Nephron progenitor cell (in vitro differentiated cells): ENCODE data around the gene IFNG-AS1.

Experiments
- DNase-seq: peaks from one replicate; pipeline ENCODE4 v3.0.0; 2021
- H3K27ac Mint-ChIP-seq: 2 replicates; pipeline ENCODE4 v1.8.0; 2021; ENCODE audit warnings: mild to moderate bottlenecking, moderate library complexity, mixed read lengths
- H3K27me3 Mint-ChIP-seq: 2 replicates; pipeline ENCODE4 v1.8.0; 2021; ENCODE audit warnings: mild to moderate bottlenecking, low read depth, mixed read lengths; ENCODE audit not compliant: poor library complexity
- H3K36me3 Mint-ChIP-seq: 2 replicates; pipeline ENCODE4 v1.8.0; 2021; ENCODE audit warnings: low read depth, mixed read lengths
- H3K4me1 Mint-ChIP-seq: 2 replicates; pipeline ENCODE4 v1.8.0; 2021; ENCODE audit warnings: mixed read lengths
- H3K4me3 Mint-ChIP-seq: 2 replicates; pipeline ENCODE4 v1.8.0; 2021; ENCODE audit warnings: mild to moderate bottlenecking, moderate library complexity, mixed read lengths
- H3K9me3 Mint-ChIP-seq: 2 replicates; pipeline ENCODE4 v1.8.0; 2021; ENCODE audit warnings: mild to moderate bottlenecking, moderate library complexity, mixed read lengths
- TF ChIP-seq, protein P1 (sequence below): fragments of 200-600 bp; sonication (generic); IDR thresholded peaks from 2 replicates; pipeline ENCODE4 v1.5.0; 2021; ENCODE audit warnings: antibody characterized with exemption

Gene IFNG-AS1

DNA sequence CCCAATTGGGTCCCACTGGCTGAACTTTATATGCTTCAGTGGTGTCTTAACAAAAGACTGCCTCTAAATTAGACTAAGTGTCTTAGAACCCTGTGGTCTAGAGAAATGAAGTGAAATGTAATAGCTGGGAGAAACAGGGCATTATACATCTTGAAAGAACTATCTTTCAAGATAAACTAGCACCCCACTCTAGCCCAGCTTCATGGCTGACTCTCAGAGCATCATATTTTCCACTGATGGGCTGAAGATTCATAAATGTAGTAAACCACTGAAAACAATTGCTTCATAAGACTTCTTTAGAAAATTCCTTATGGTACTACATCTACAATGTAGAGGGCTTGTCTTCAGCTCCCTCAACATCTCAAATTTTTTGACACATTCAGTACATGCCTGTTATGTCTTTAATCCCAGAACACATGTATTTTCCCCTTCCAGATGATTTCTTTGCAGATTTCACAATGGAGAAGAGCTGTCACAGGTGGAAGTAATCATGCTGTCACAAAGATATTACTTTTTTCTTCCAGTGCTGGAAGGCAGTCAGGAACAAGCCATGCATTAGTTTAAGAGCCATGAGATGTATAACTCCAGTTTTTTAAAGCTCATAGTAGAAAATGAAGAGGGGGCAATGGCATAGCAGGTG is 48.5 kb downstream of the IFNG-AS1 start:
- Mint-ChIP-seq H3K4me3 (no peak overlapping the region), H3K27ac (no peak overlapping the region), H3K27me3 (peaks cover 4% of the 10 kb centered on the region), H3K36me3 (no peaks in the 10 kb centered on the region), H3K9me3 (no peaks in the 10 kb centered on the region), H3K4me1 (peaks cover 11% of the 10 kb centered on the region)
- no peak for DNase-seq
- TF ChIP-seq, protein P1, sequence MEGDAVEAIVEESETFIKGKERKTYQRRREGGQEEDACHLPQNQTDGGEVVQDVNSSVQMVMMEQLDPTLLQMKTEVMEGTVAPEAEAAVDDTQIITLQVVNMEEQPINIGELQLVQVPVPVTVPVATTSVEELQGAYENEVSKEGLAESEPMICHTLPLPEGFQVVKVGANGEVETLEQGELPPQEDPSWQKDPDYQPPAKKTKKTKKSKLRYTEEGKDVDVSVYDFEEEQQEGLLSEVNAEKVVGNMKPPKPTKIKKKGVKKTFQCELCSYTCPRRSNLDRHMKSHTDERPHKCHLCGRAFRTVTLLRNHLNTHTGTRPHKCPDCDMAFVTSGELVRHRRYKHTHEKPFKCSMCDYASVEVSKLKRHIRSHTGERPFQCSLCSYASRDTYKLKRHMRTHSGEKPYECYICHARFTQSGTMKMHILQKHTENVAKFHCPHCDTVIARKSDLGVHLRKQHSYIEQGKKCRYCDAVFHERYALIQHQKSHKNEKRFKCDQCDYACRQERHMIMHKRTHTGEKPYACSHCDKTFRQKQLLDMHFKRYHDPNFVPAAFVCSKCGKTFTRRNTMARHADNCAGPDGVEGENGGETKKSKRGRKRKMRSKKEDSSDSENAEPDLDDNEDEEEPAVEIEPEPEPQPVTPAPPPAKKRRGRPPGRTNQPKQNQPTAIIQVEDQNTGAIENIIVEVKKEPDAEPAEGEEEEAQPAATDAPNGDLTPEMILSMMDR, result no peak

DNA sequence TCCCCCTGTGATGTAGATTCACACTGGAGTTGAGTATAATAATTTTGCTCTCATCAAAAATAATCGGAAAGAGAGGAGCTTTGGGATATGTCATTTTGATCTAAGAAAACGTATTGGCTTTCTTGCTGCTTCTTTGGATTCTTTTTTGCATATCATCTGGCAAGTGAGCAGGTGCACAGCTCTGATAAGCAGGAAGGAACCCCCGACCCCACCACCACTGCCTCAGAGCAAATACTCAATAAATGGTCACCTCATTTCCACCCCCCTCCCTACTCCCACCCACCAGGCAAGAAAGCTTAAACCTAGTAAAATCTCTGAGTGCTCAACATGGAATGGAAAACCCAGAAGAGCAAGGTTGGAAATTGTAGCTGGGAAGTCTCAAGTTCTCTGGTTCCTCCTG is 49.4 kb downstream of the IFNG-AS1 start:
- Mint-ChIP-seq H3K27ac (no peak overlapping the region), H3K27me3 (peaks cover 4% of the 10 kb centered on the region), H3K36me3 (no peaks in the 10 kb centered on the region), H3K4me3 (no peak overlapping the region), H3K4me1 (peaks cover 11% of the 10 kb centered on the region), H3K9me3 (no peaks in the 10 kb centered on the region)
- no peak for DNase-seq
- TF ChIP-seq, protein P1, result no peak

DNA sequence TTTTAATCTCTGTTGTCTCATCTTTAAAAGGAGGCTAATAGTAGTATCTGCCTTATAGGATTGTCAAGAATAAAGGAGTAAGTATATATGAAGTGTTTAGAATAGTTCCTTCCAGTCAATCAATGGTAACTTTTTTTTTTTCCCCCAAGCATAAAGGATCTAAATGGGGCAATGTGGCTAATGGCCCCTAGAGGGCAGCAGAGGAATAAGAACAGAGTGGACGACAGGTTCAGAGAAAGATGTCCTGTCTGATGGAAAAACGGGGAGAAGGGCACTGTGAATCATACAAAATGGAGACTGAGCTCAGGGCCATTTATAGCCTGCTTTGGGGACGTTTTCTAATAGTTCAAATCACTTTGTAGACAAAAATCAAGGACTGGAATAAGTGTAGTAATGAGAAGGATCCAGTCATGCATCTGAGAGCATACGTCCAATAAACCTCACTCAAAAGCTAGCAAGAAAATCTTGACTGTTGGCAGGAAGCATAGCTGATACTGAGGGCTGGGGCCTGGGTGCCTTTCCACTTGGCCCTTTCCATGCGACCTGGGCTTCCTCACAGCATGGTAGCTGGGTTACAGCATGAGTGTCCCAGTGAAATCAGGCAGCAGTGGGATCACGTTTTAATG is 51.3 kb downstream of the IFNG-AS1 start:
- Mint-ChIP-seq H3K9me3 (no peaks in the 10 kb centered on the region), H3K4me1 (peaks cover 11% of the 10 kb centered on the region), H3K36me3 (no peaks in the 10 kb centered on the region), H3K4me3 (no peak overlapping the region), H3K27me3 (peaks cover 4% of the 10 kb centered on the region), H3K27ac (no peak overlapping the region)
- TF ChIP-seq, protein P1, result peak; percentile 91
- DNase-seq, result peak; percentile 71

DNA sequence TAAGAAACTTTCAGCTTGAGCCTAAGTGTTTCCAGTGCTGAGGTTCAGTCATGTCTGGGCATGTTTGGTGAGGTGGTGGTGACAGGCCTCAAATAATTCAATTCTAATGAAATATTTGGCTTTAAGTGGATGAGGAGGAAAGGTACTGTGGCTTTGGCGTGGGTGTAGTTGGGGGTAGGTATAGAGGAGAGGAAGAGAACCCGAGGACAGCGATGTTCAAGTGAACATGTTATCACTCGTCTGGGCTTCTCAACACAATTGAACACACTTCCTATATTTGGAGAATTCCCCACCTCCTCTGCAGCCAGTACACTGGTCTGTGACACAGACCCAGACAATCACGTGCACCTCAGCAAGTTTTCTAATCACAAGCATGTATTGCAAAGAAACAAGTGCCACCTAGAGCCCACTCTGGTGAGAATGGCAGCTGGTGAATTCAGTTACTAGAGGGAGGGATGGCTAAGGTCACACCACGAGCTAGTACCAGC is 53.0 kb downstream of the IFNG-AS1 start:
- no peak for DNase-seq
- Mint-ChIP-seq H3K4me3 (no peak overlapping the region), H3K27ac (no peak overlapping the region), H3K9me3 (peaks cover 15% of the 10 kb centered on the region), H3K36me3 (no peaks in the 10 kb centered on the region), H3K27me3 (peaks cover 4% of the 10 kb centered on the region), H3K4me1 (peaks cover 11% of the 10 kb centered on the region)
- TF ChIP-seq, protein P1, result no peak

DNA sequence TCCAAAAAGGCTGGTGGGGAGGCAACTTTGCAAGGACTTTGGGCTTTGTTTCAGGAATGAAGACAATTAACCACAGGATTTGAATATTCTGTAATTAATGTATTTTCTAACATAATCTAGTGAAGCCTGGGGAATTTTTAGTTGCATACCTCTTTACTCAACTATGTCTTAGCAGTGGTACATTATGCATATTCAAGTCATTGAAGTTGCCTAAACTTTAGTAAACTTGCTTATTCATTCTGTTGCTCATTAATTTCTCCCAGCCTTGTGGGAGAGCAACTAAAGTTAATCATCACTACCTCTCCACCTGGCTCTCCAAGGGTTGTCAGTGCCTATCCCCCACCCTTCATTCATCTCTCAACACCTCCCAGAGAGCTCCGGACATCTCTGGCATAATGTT is 54.2 kb downstream of the IFNG-AS1 start:
- Mint-ChIP-seq H3K27me3 (peaks cover 4% of the 10 kb centered on the region), H3K4me1 (peaks cover 11% of the 10 kb centered on the region), H3K4me3 (no peak overlapping the region), H3K9me3 (peaks cover 15% of the 10 kb centered on the region), H3K27ac (peak overlapping the region; percentile 81), H3K36me3 (no peaks in the 10 kb centered on the region)
- TF ChIP-seq, protein P1, result no peak
- no peak for DNase-seq
